Neural cell (in vitro differentiated cells): ENCODE data around the gene SMIM13. TPM values are rescaled to one million over a fixed set of nuclear protein-coding genes. Genes with fewer than 3 reads are reported as not detected.

Experiments
- H2AFZ ChIP-seq: fragments of 200-600, 300-800 bp; sonication (generic), shearing (Covaris generic); 2 replicates; pipeline ENCODE4 v1.6.0; 2014; ENCODE audit warnings: low read depth, mild to moderate bottlenecking, antibody characterized with exemption, low read length, moderate library complexity
- H3F3A ChIP-seq: fragments of 200-600 bp; shearing (Covaris generic); 2 replicates; pipeline ENCODE4 v1.6.1; 2016; ENCODE audit warnings: mild to moderate bottlenecking, moderate library complexity, mixed read lengths, antibody characterized with exemption, low read length; ENCODE audit not compliant: insufficient read depth, poor library complexity, severe bottlenecking
- H3K27ac ChIP-seq: fragments of 200-600, 300-800 bp; sonication (generic), shearing (Covaris generic); 2 replicates; pipeline ENCODE4 v1.5.1; 2014; ENCODE audit warnings: mild to moderate bottlenecking, low read length, moderate library complexity
- H3K27me3 ChIP-seq: fragments of 300-800, 200-600 bp; sonication (generic), shearing (Covaris generic); 2 replicates; pipeline ENCODE4 v1.6.0; 2014; ENCODE audit warnings: mild to moderate bottlenecking, low read depth, low read length, moderate library complexity; ENCODE audit not compliant: insufficient read depth
- H3K36me3 ChIP-seq: fragments of 300-800, 200-600 bp; sonication (generic), shearing (Covaris generic); 2 replicates; pipeline ENCODE4 v1.5.1; 2014; ENCODE audit warnings: mild to moderate bottlenecking, antibody characterized with exemption, low read length, moderate library complexity; ENCODE audit not compliant: insufficient read depth
- H3K4me2 ChIP-seq: fragments of 300-800, 200-600 bp; sonication (generic), shearing (Covaris generic); 2 replicates; pipeline ENCODE4 v1.6.0; 2014; ENCODE audit warnings: mild to moderate bottlenecking, low read length
- H3K4me3 ChIP-seq: fragments of 300-800, 200-600 bp; sonication (generic), shearing (Covaris generic); 2 replicates; pipeline ENCODE4 v1.5.1; 2014; ENCODE audit warnings: mild to moderate bottlenecking, low read length, moderate library complexity
- H3K79me2 ChIP-seq: fragments of 200-600 bp; shearing (Covaris generic); replicated peaks from 2 replicates; pipeline ENCODE4 v1.6.0; 2014; ENCODE audit warnings: mild to moderate bottlenecking, low read length, moderate library complexity; ENCODE audit not compliant: insufficient read depth
- H3K9ac ChIP-seq: fragments of 300-800, 200-600 bp; sonication (generic), shearing (Covaris generic); 2 replicates; pipeline ENCODE4 v1.6.1; 2016; ENCODE audit warnings: mild to moderate bottlenecking, low read length, mixed read lengths
- H3K9me2 ChIP-seq: fragments of 200-600 bp; shearing (Covaris generic); 2 replicates; pipeline ENCODE4 v1.6.1; 2016; ENCODE audit warnings: mild to moderate bottlenecking, low read length, mixed read lengths; ENCODE audit not compliant: insufficient read depth
- H3K9me3 ChIP-seq: fragments of 200-600, 300-800 bp; sonication (generic), shearing (Covaris generic); 2 replicates; pipeline ENCODE4 v1.6.1; 2016; ENCODE audit warnings: mild to moderate bottlenecking, mixed run types, low read length, moderate library complexity, mixed read lengths
- H4K20me1 ChIP-seq: fragments of 200-600 bp; shearing (Covaris generic); 2 replicates; pipeline ENCODE4 v1.6.1; 2016; ENCODE audit warnings: mild to moderate bottlenecking, mixed run types; ENCODE audit not compliant: insufficient read depth
- CTCF ChIP-seq: fragments of 450-650 bp; IDR thresholded peaks from 2 replicates; pipeline ENCODE4 v1.5.1; 2014; ENCODE audit warnings: antibody characterized with exemption, mild to moderate bottlenecking, moderate library complexity; ENCODE audit not compliant: poor library complexity, severe bottlenecking
- EP300 ChIP-seq: fragments of 450-650 bp; conservative IDR thresholded peaks from 2 replicates; pipeline ENCODE4 v1.6.1; 2014; ENCODE audit warnings: antibody characterized with exemption, mild to moderate bottlenecking, moderate library complexity; ENCODE audit not compliant: poor library complexity, severe bottlenecking
- EZH2 ChIP-seq: fragments of 200-600, 300-800 bp; shearing (Covaris generic), sonication (generic); IDR thresholded peaks from 2 replicates; pipeline ENCODE4 v1.6.1; 2014; ENCODE audit warnings: antibody characterized with exemption, low read length, borderline replicate concordance, mild to moderate bottlenecking; ENCODE audit not compliant: insufficient read depth, poor library complexity, severe bottlenecking
- MXI1 ChIP-seq: fragments of 450-650 bp; conservative IDR thresholded peaks from 2 replicates; pipeline ENCODE4 v1.6.1; 2014; ENCODE audit warnings: antibody characterized with exemption, mild to moderate bottlenecking; ENCODE audit not compliant: poor library complexity, severe bottlenecking
- POLR2AphosphoS5 ChIP-seq: IDR thresholded peaks from 2 replicates; pipeline ENCODE4 v1.6.1; 2012
- RAD21 ChIP-seq: fragments of 450-650 bp; conservative IDR thresholded peaks from 2 replicates; pipeline ENCODE4 v1.6.1; 2014; ENCODE audit warnings: antibody characterized with exemption, mild to moderate bottlenecking, moderate library complexity
- SMC3 ChIP-seq: fragments of 450-650 bp; conservative IDR thresholded peaks from 2 replicates; pipeline ENCODE4 v1.6.1; 2014; ENCODE audit warnings: antibody characterized with exemption, mild to moderate bottlenecking, moderate library complexity; ENCODE audit not compliant: poor library complexity
- TAF1 ChIP-seq: IDR thresholded peaks from 2 replicates; pipeline ENCODE4 v1.6.1; 2012; ENCODE audit warnings: low read depth
- polyA plus RNA-seq: library from polyadenylated mRNA; depleted of rRNA; stranded (reverse); fragments of >200 nt; gene quantifications from 2 replicates; pipeline ENCODE4 v1.2.3, GENCODE V29; 2014
- TF ChIP-seq, protein P1 (sequence below): IDR thresholded peaks from 2 replicates; pipeline ENCODE4 v1.6.1; 2012; ENCODE audit warnings: borderline replicate concordance

The SMIM13 gene
- polyA plus RNA-seq, 1 donor from 2014 or later = 51.0 TPM

DNA sequence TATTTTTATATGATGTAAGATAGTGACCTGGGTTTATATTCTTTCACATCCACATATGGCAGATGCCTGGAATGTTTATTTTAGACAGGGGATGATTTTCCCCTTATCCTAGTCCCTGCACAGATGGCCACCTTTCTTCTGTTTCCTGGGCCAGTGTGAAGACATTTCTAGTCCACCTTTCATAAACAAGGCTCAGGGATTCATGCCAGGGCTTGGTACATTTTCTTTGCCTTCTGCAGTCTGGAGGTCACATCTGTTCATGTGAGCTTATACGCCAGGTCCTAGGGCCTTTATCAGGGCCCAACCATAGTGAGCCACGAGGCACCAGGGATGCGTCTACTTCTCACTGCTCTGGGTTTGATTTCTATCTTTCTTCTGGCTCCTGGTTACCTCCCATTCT is 55.9 kb downstream of the SMIM13 start:
- Histone ChIP-seq H3K4me2 (no peak overlapping the region), H3K36me3 (no peaks in the 10 kb centered on the region), H3K4me3 (no peak overlapping the region), H2AFZ (no peak overlapping the region), H3K9ac (no peak overlapping the region), H3K27ac (no peak overlapping the region), H3K79me2 (no peaks in the 10 kb centered on the region), H3K9me3 (no peaks in the 10 kb centered on the region), H4K20me1 (no peaks in the 10 kb centered on the region), H3K9me2 (no peaks in the 10 kb centered on the region), H3K27me3 (no peaks in the 10 kb centered on the region), H3F3A (no peaks in the 10 kb centered on the region)
- no peak for TF ChIP-seq RAD21
- no peak for TF ChIP-seq CTCF
- no peak for TF ChIP-seq EZH2
- TF ChIP-seq MXI1 = no peak
- no peak for TF ChIP-seq POLR2AphosphoS5
- no peak for TF ChIP-seq TAF1
- TF ChIP-seq, protein P1, sequence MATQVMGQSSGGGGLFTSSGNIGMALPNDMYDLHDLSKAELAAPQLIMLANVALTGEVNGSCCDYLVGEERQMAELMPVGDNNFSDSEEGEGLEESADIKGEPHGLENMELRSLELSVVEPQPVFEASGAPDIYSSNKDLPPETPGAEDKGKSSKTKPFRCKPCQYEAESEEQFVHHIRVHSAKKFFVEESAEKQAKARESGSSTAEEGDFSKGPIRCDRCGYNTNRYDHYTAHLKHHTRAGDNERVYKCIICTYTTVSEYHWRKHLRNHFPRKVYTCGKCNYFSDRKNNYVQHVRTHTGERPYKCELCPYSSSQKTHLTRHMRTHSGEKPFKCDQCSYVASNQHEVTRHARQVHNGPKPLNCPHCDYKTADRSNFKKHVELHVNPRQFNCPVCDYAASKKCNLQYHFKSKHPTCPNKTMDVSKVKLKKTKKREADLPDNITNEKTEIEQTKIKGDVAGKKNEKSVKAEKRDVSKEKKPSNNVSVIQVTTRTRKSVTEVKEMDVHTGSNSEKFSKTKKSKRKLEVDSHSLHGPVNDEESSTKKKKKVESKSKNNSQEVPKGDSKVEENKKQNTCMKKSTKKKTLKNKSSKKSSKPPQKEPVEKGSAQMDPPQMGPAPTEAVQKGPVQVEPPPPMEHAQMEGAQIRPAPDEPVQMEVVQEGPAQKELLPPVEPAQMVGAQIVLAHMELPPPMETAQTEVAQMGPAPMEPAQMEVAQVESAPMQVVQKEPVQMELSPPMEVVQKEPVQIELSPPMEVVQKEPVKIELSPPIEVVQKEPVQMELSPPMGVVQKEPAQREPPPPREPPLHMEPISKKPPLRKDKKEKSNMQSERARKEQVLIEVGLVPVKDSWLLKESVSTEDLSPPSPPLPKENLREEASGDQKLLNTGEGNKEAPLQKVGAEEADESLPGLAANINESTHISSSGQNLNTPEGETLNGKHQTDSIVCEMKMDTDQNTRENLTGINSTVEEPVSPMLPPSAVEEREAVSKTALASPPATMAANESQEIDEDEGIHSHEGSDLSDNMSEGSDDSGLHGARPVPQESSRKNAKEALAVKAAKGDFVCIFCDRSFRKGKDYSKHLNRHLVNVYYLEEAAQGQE = no peak
- no peak for TF ChIP-seq EP300
- no peak for TF ChIP-seq SMC3

GRCh38 chr6:11151488-11151887 is 57.9 kb downstream of the SMIM13 start:
- Histone ChIP-seq H3K9me3 (no peaks in the 10 kb centered on the region), H4K20me1 (no peaks in the 10 kb centered on the region), H3F3A (no peaks in the 10 kb centered on the region), H3K27me3 (no peaks in the 10 kb centered on the region), H3K36me3 (no peaks in the 10 kb centered on the region), H2AFZ (no peak overlapping the region), H3K27ac (no peak overlapping the region), H3K9ac (no peak overlapping the region), H3K9me2 (no peaks in the 10 kb centered on the region), H3K4me2 (no peak overlapping the region), H3K4me3 (no peak overlapping the region), H3K79me2 (no peaks in the 10 kb centered on the region)
- TF ChIP-seq EP300 = no peak
- no peak for TF ChIP-seq RAD21
- no peak for TF ChIP-seq MXI1
- TF ChIP-seq EZH2 = no peak
- no peak for TF ChIP-seq POLR2AphosphoS5
- TF ChIP-seq TAF1 = no peak
- TF ChIP-seq CTCF = no peak
- TF ChIP-seq SMC3 = no peak
- TF ChIP-seq, protein P1 = no peak
